Measurements from ENCODE around the gene MRFAP1L1. TPM values are rescaled to one million over a fixed set of nuclear protein-coding genes. Genes with fewer than 3 reads are reported as not detected.
A peak's percentile ranks its signal among the peaks of the same experiment; 100 is the strongest.

Gene MRFAP1L1
- total RNA-seq, 2 donors from 2014 or later: 65.2 to 81.9 TPM

GRCh38 chr4:6721121-6721520, 11.5 kb upstream of the MRFAP1L1 start:
- H3K4me3 ChIP-seq: no peak overlapping the region
- no peak for DNase-seq (ENCODE audit: low spot score)
- no peaks in the 10 kb centered on the region for H3K4me1 ChIP-seq (replicated peaks)
- TF ChIP-seq POLR2A (IDR thresholded peaks at IDR 0.05) (no peak), CTCF (IDR thresholded peaks at IDR 0.05) (no peak), POLR2AphosphoS5 (IDR thresholded peaks at IDR 0.05) (no peak)
- WGBS: 95% methylated on average over 10 of the region's 10 CpGs
- no peak overlapping the region for H3K27ac ChIP-seq
- no peaks in the 10 kb centered on the region for H3K9me3 ChIP-seq
- no peaks in the 10 kb centered on the region for H3K27me3 ChIP-seq (replicated peaks; ENCODE audit: insufficient read depth)
- intact Hi-C loops (cut with DNase I): loop anchor here (1.0 to 5.0 kb wide), 2 partner anchors 150 to 351 kb away; no protein-coding TSS in a partner anchor
- H3K36me3 ChIP-seq: no peaks in the 10 kb centered on the region

- TF ChIP-seq POLR2AphosphoS5 (IDR thresholded peaks at IDR 0.05) (peak; percentile 56), POLR2A (IDR thresholded peaks at IDR 0.05) (no peak), CTCF (IDR thresholded peaks at IDR 0.05) (peak; percentile 86 to 97 (median 94))
- H3K36me3 ChIP-seq: no peaks in the 10 kb centered on the region
- intact Hi-C loops (cut with DNase I): loop anchor here (1.0 to 5.0 kb wide), 2 partner anchors 154 to 352 kb away; no protein-coding TSS in a partner anchor
- H3K4me3 ChIP-seq: no peak overlapping the region
- DNase-seq (ENCODE audit: low spot score): peak; percentile 73
- H3K4me1 ChIP-seq (replicated peaks): no peaks in the 10 kb centered on the region
- no peaks in the 10 kb centered on the region for H3K27me3 ChIP-seq (replicated peaks; ENCODE audit: insufficient read depth)
- H3K9me3 ChIP-seq: no peaks in the 10 kb centered on the region
- WGBS: 3% methylated on average over 14 of the region's 14 CpGs
- no peak overlapping the region for H3K27ac ChIP-seq
Observed at GRCh38 chr4:6720202-6720699, 10.6 kb upstream of the MRFAP1L1 start.

GRCh38 chr4:6719611-6720179, 10.0 kb upstream of the MRFAP1L1 start:
- no peaks in the 10 kb centered on the region for H3K27me3 ChIP-seq (replicated peaks; ENCODE audit: insufficient read depth)
- 71% methylated on average over 8 of the region's 8 CpGs for WGBS
- H3K9me3 ChIP-seq: no peaks in the 10 kb centered on the region
- no peak overlapping the region for H3K27ac ChIP-seq
- no peaks in the 10 kb centered on the region for H3K4me1 ChIP-seq (replicated peaks)
- intact Hi-C loops (cut with DNase I): loop anchor here (1.0 to 10.0 kb wide), 5 partner anchors 63 to 353 kb away; partner anchors contain the start of gene KIAA0232
- no peaks in the 10 kb centered on the region for H3K36me3 ChIP-seq
- TF ChIP-seq POLR2AphosphoS5 (IDR thresholded peaks at IDR 0.05): no peak
- H3K4me3 ChIP-seq: no peak overlapping the region
- no peak for DNase-seq (ENCODE audit: low spot score)

GRCh38 chr4:6718932-6719610, 9.4 kb upstream of the MRFAP1L1 start:
- intact Hi-C loops (cut with DNase I): loop anchor here (5.0 to 10.0 kb wide), 3 partner anchors 63 to 266 kb away; partner anchors contain the start of gene KIAA0232
- no peak for DNase-seq (ENCODE audit: low spot score)
- 87% methylated on average over 7 of the region's 7 CpGs for WGBS
- Histone ChIP-seq H3K27ac (no peak overlapping the region), H3K36me3 (no peaks in the 10 kb centered on the region), H3K4me3 (no peak overlapping the region), H3K9me3 (no peaks in the 10 kb centered on the region), H3K27me3 (replicated peaks; ENCODE audit: insufficient read depth) (no peaks in the 10 kb centered on the region), H3K4me1 (replicated peaks) (no peaks in the 10 kb centered on the region)
- TF ChIP-seq POLR2AphosphoS5 (IDR thresholded peaks at IDR 0.05): no peak
- no peak for TF ChIP-seq CTCF (IDR thresholded peaks at IDR 0.05)
- TF ChIP-seq POLR2A (IDR thresholded peaks at IDR 0.05): no peak

GRCh38 chr4:6716958-6717655, 7.4 kb upstream of the MRFAP1L1 start:
- TF ChIP-seq CTCF (IDR thresholded peaks at IDR 0.05): no peak
- no peak for TF ChIP-seq POLR2A (IDR thresholded peaks at IDR 0.05)
- no peak for TF ChIP-seq POLR2AphosphoS5 (IDR thresholded peaks at IDR 0.05)
- DNase-seq (ENCODE audit: low spot score): no peak
- no peaks in the 10 kb centered on the region for H3K27me3 ChIP-seq (replicated peaks; ENCODE audit: insufficient read depth)
- WGBS: 19% methylated on average over 7 of the region's 7 CpGs
- H3K4me1 ChIP-seq (replicated peaks): no peaks in the 10 kb centered on the region
- intact Hi-C loops (cut with DNase I): loop anchor here (5.0 to 10.0 kb wide), 3 partner anchors 65 to 268 kb away; partner anchors contain the start of gene KIAA0232
- H3K36me3 ChIP-seq: no peaks in the 10 kb centered on the region
- peak overlapping the region; percentile 78 to 92 for H3K4me3 ChIP-seq
- H3K27ac ChIP-seq: peak overlapping the region; percentile 91 to 94
- no peaks in the 10 kb centered on the region for H3K9me3 ChIP-seq
